ENCODE measurements around the gene ARMH4. TPM values are rescaled to one million over a fixed set of nuclear protein-coding genes. Genes with fewer than 3 reads are reported as not detected.

ARMH4 gene
- polyA plus RNA-seq, 3 donors, result 0.07 TPM; not detected in 2

GRCh38 chr14:58104808-58105207, 47.2 kb downstream of the ARMH4 start:
- no peak for DNase-seq
- Mint-ChIP-seq H3K9me3 (no peaks in the 10 kb centered on the region), H3K4me3 (no peak overlapping the region), H3K27me3 (ENCODE audit: low read depth in 3 of 3) (peaks cover 0 to 8% (median 2%) of the 10 kb centered on the region in 3 donors), H3K27ac (no peak overlapping the region), H3K36me3 (no peaks in the 10 kb centered on the region), H3K4me1 (no peaks in the 10 kb centered on the region)
- intact Hi-C loops (cut with micrococcal nuclease), result no loop called here
- WGBS (ENCODE audit: insufficient coverage), result 100% methylated on average over 1 of the region's 2 CpGs
- no peak overlapping the region for H3K9ac ChIP-seq (ENCODE audit: insufficient read depth, low read length, poor library complexity, severe bottlenecking)
- H3K4me3 ChIP-seq (replicated peaks in 1 of 3; ENCODE audit: low read depth in 2 of 3, low read length in 3 of 3), result no peak overlapping the region
- no peak overlapping the region for H2AFZ ChIP-seq (ENCODE audit: insufficient read depth, low read depth, low read length, poor library complexity, severe bottlenecking)
- no peaks in the 10 kb centered on the region for H3K9me3 ChIP-seq (replicated peaks in 1 of 2; ENCODE audit: control insufficient read depth in 1 of 2, insufficient read depth in 1 of 2, low read length in 2 of 2)
- H3K27ac ChIP-seq (ENCODE audit: low read depth in 1 of 2, low read length in 2 of 2), result no peak overlapping the region
- no peaks in the 10 kb centered on the region for H3K36me3 ChIP-seq (replicated peaks in 1 of 2; ENCODE audit: control insufficient read depth in 1 of 2, insufficient read depth in 2 of 2, low read length in 2 of 2)
- no peak overlapping the region for H3K4me2 ChIP-seq (replicated peaks; ENCODE audit: extremely low read depth, low read length, poor library complexity, severe bottlenecking)
- no peaks in the 10 kb centered on the region for H4K20me1 ChIP-seq (ENCODE audit: insufficient read depth, low read length)
- H3K27me3 ChIP-seq (ENCODE audit: control insufficient read depth in 2 of 2, insufficient read depth in 2 of 2, low read length in 2 of 2), result no peaks in the 10 kb centered on the region
- TF ChIP-seq, protein P1, sequence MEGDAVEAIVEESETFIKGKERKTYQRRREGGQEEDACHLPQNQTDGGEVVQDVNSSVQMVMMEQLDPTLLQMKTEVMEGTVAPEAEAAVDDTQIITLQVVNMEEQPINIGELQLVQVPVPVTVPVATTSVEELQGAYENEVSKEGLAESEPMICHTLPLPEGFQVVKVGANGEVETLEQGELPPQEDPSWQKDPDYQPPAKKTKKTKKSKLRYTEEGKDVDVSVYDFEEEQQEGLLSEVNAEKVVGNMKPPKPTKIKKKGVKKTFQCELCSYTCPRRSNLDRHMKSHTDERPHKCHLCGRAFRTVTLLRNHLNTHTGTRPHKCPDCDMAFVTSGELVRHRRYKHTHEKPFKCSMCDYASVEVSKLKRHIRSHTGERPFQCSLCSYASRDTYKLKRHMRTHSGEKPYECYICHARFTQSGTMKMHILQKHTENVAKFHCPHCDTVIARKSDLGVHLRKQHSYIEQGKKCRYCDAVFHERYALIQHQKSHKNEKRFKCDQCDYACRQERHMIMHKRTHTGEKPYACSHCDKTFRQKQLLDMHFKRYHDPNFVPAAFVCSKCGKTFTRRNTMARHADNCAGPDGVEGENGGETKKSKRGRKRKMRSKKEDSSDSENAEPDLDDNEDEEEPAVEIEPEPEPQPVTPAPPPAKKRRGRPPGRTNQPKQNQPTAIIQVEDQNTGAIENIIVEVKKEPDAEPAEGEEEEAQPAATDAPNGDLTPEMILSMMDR (IDR thresholded peaks at IDR 0.05), result no peak
- no peaks in the 10 kb centered on the region for H3K4me1 ChIP-seq (ENCODE audit: control insufficient read depth in 1 of 2, insufficient read depth in 2 of 2, low read length in 2 of 2)
- H3K79me2 ChIP-seq (ENCODE audit: insufficient read depth, low read length), result no peaks in the 10 kb centered on the region

GRCh38 chr14:58100735-58101368, 51.2 kb downstream of the ARMH4 start:
- Mint-ChIP-seq H3K27ac (no peak overlapping the region), H3K27me3 (ENCODE audit: low read depth in 3 of 3) (peaks cover 0 to 4% (median 2%) of the 10 kb centered on the region in 3 donors), H3K36me3 (no peaks in the 10 kb centered on the region), H3K9me3 (no peaks in the 10 kb centered on the region), H3K4me1 (no peaks in the 10 kb centered on the region), H3K4me3 (no peak overlapping the region)
- no peaks in the 10 kb centered on the region for H3K79me2 ChIP-seq (ENCODE audit: insufficient read depth, low read length)
- H3K9me3 ChIP-seq (replicated peaks in 1 of 2; ENCODE audit: control insufficient read depth in 1 of 2, insufficient read depth in 1 of 2, low read length in 2 of 2), result no peaks in the 10 kb centered on the region
- H4K20me1 ChIP-seq (ENCODE audit: insufficient read depth, low read length), result no peaks in the 10 kb centered on the region
- DNase-seq, result no peak
- intact Hi-C loops (cut with micrococcal nuclease), result no loop called here
- no peaks in the 10 kb centered on the region for H3K4me1 ChIP-seq (ENCODE audit: control insufficient read depth in 1 of 2, insufficient read depth in 2 of 2, low read length in 2 of 2)
- H3K36me3 ChIP-seq (replicated peaks in 1 of 2; ENCODE audit: control insufficient read depth in 1 of 2, insufficient read depth in 2 of 2, low read length in 2 of 2), result no peaks in the 10 kb centered on the region
- H3K27me3 ChIP-seq (ENCODE audit: control insufficient read depth in 2 of 2, insufficient read depth in 2 of 2, low read length in 2 of 2), result no peaks in the 10 kb centered on the region
- TF ChIP-seq, protein P1 (IDR thresholded peaks at IDR 0.05), result no peak
- H3K4me3 ChIP-seq (replicated peaks in 1 of 3; ENCODE audit: low read depth in 2 of 3, low read length in 3 of 3), result no peak overlapping the region
- no peak overlapping the region for H3K27ac ChIP-seq (ENCODE audit: low read depth in 1 of 2, low read length in 2 of 2)
- H3K9ac ChIP-seq (ENCODE audit: insufficient read depth, low read length, poor library complexity, severe bottlenecking), result no peak overlapping the region
- no peak overlapping the region for H2AFZ ChIP-seq (ENCODE audit: insufficient read depth, low read depth, low read length, poor library complexity, severe bottlenecking)
- H3K4me2 ChIP-seq (replicated peaks; ENCODE audit: extremely low read depth, low read length, poor library complexity, severe bottlenecking), result no peak overlapping the region
- WGBS (ENCODE audit: insufficient coverage), result 94% methylated on average over 4 of the region's 4 CpGs

All from CD14-positive monocyte (primary cell).